HL-60 (cell line): ENCODE measurements around the gene FOXL3.

ENCODE experiments used
- DNase-seq, 2 experiments: peaks; one replicate each; pipeline ENCODE4 v3.0.0-alpha.2; 2010 to 2020; ENCODE audit warnings: low read depth in 1 of 2, low spot score in 1 of 2
- H3K27ac ChIP-seq: fragments of 250-450 bp; sonication (Bioruptor Pico); replicated peaks from 2 replicates; pipeline ENCODE4 v1.5.1; 2020; ENCODE audit warnings: mild to moderate bottlenecking, moderate library complexity
- H3K27me3 ChIP-seq: fragments of 250-450 bp; sonication (Bioruptor Pico); 2 replicates; pipeline ENCODE4 v1.5.1; 2021; ENCODE audit warnings: mild to moderate bottlenecking, moderate library complexity; ENCODE audit not compliant: insufficient read depth, poor library complexity, severe bottlenecking
- H3K4me3 ChIP-seq: replicated peaks from 2 replicates; pipeline ENCODE4 v1.5.1; 2011; ENCODE audit warnings: mild to moderate bottlenecking, control low read depth, low read length; ENCODE audit not compliant: insufficient read depth
- GABPA ChIP-seq: IDR thresholded peaks from 2 replicates; pipeline ENCODE4 v1.6.1; 2012; ENCODE audit warnings: low read depth
- POLR2AphosphoS5 ChIP-seq: IDR thresholded peaks from 2 replicates; pipeline ENCODE4 v1.6.1; 2012; ENCODE audit warnings: low read depth
- SPI1 ChIP-seq: IDR thresholded peaks from 2 replicates; pipeline ENCODE4 v1.6.1; 2012; ENCODE audit warnings: low read depth, mild to moderate bottlenecking, borderline replicate concordance
- TF ChIP-seq, protein P1 (sequence below): IDR thresholded peaks from one replicate; pipeline ENCODE4 v1.5.1; 2011; ENCODE audit warnings: low read length, control low read depth, inconsistent platforms; ENCODE audit not compliant: insufficient read depth
- TF ChIP-seq, protein P2 (sequence below): IDR thresholded peaks from 2 replicates; pipeline ENCODE4 v1.6.1; 2012; ENCODE audit warnings: low read depth; ENCODE audit not compliant: insufficient replicate concordance

The FOXL3 gene

GRCh38 chr7:274266-274665 lies 15.7 kb upstream of the FOXL3 start:
- no peak overlapping the region for H3K27ac ChIP-seq
- DNase-seq = peak in 1 of 2 experiments; percentile 22
- no peak overlapping the region for H3K4me3 ChIP-seq
- H3K27me3 ChIP-seq = no peaks in the 10 kb centered on the region
- peak; percentile 67 for TF ChIP-seq SPI1
- TF ChIP-seq, protein P1, sequence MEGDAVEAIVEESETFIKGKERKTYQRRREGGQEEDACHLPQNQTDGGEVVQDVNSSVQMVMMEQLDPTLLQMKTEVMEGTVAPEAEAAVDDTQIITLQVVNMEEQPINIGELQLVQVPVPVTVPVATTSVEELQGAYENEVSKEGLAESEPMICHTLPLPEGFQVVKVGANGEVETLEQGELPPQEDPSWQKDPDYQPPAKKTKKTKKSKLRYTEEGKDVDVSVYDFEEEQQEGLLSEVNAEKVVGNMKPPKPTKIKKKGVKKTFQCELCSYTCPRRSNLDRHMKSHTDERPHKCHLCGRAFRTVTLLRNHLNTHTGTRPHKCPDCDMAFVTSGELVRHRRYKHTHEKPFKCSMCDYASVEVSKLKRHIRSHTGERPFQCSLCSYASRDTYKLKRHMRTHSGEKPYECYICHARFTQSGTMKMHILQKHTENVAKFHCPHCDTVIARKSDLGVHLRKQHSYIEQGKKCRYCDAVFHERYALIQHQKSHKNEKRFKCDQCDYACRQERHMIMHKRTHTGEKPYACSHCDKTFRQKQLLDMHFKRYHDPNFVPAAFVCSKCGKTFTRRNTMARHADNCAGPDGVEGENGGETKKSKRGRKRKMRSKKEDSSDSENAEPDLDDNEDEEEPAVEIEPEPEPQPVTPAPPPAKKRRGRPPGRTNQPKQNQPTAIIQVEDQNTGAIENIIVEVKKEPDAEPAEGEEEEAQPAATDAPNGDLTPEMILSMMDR = no peak

DNA sequence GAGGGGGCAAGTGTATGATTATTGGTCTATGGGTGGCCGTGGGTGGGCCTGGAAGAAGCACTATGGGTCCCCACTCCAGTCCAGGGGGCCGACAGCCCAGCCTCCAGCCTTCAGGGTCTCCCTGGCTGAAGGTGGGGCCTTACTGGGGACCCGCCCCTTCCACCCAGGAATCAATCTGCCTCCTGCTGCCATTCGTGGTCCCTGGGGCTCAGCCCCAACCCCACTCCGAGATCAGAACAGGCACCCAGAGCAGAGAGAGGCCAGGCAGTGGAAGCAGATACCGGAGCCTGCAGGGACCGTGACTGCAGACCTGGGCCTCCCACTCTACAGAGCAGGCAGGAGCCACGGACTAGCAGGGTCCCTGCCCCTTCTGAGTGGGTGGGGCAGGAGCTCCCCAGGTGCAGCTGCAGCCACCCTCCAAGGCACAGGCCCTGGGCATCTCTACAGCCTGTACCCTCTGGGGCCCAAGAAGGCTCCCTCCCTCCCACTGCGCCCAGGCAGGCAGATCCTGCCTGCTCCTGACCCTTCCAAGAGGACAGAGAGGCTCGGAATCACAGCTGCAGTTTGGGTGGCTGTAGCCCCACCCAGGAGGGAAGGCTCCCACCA lies 13.6 kb upstream of the FOXL3 start:
- Histone ChIP-seq H3K27ac (no peak overlapping the region), H3K4me3 (no peak overlapping the region), H3K27me3 (no peaks in the 10 kb centered on the region)
- TF ChIP-seq, protein P2, sequence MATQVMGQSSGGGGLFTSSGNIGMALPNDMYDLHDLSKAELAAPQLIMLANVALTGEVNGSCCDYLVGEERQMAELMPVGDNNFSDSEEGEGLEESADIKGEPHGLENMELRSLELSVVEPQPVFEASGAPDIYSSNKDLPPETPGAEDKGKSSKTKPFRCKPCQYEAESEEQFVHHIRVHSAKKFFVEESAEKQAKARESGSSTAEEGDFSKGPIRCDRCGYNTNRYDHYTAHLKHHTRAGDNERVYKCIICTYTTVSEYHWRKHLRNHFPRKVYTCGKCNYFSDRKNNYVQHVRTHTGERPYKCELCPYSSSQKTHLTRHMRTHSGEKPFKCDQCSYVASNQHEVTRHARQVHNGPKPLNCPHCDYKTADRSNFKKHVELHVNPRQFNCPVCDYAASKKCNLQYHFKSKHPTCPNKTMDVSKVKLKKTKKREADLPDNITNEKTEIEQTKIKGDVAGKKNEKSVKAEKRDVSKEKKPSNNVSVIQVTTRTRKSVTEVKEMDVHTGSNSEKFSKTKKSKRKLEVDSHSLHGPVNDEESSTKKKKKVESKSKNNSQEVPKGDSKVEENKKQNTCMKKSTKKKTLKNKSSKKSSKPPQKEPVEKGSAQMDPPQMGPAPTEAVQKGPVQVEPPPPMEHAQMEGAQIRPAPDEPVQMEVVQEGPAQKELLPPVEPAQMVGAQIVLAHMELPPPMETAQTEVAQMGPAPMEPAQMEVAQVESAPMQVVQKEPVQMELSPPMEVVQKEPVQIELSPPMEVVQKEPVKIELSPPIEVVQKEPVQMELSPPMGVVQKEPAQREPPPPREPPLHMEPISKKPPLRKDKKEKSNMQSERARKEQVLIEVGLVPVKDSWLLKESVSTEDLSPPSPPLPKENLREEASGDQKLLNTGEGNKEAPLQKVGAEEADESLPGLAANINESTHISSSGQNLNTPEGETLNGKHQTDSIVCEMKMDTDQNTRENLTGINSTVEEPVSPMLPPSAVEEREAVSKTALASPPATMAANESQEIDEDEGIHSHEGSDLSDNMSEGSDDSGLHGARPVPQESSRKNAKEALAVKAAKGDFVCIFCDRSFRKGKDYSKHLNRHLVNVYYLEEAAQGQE = no peak
- TF ChIP-seq POLR2AphosphoS5 (no peak), GABPA (no peak), SPI1 (no peak)
- TF ChIP-seq, protein P1 = no peak
- DNase-seq = no peak

GRCh38 chr7:277228-277627 lies 12.7 kb upstream of the FOXL3 start:
- H3K27ac ChIP-seq = no peak overlapping the region
- no peak for DNase-seq
- no peak overlapping the region for H3K4me3 ChIP-seq
- no peak for TF ChIP-seq POLR2AphosphoS5
- no peak for TF ChIP-seq GABPA
- TF ChIP-seq, protein P1 = no peak
- TF ChIP-seq SPI1 = no peak
- TF ChIP-seq, protein P2 = no peak
- no peaks in the 10 kb centered on the region for H3K27me3 ChIP-seq

GRCh38 chr7:278081-278480 lies 11.9 kb upstream of the FOXL3 start:
- Histone ChIP-seq H3K27me3 (no peaks in the 10 kb centered on the region), H3K27ac (no peak overlapping the region), H3K4me3 (no peak overlapping the region)
- TF ChIP-seq, protein P2 = no peak
- TF ChIP-seq, protein P1 = no peak
- TF ChIP-seq GABPA (no peak), SPI1 (no peak), POLR2AphosphoS5 (no peak)
- no peak for DNase-seq
